Suprapubic skin (tissue), 4 donors: ENCODE data around the gene MTG2. TPM values are rescaled to one million over a fixed set of nuclear protein-coding genes. Genes with fewer than 3 reads are reported as not detected.

Experiments used
- DNase-seq, 2 donors: peaks; one replicate each; pipeline ENCODE4 v3.0.0-alpha.2; 2019; ENCODE audit warnings: low spot score in 2 of 2
- H3K27ac ChIP-seq: fragments of 200-600 bp; sonication (generic); one replicate; pipeline ENCODE4 v1.5.1; 2019
- H3K27me3 ChIP-seq: fragments of 200-600 bp; sonication (generic); one replicate; pipeline ENCODE4 v1.5.1; 2019
- H3K36me3 ChIP-seq: fragments of 200-600 bp; sonication (generic); one replicate; pipeline ENCODE4 v1.5.1; 2019
- H3K4me1 ChIP-seq: fragments of 200-600 bp; sonication (generic); one replicate; pipeline ENCODE4 v1.5.1; 2019
- H3K4me3 ChIP-seq: fragments of 200-600 bp; sonication (generic); one replicate; pipeline ENCODE4 v1.5.1; 2019; ENCODE audit warnings: mild to moderate bottlenecking
- H3K9me3 ChIP-seq: fragments of 200-600 bp; sonication (generic); one replicate; pipeline ENCODE4 v1.5.1; 2019
- EP300 ChIP-seq: sonication (generic); formaldehyde crosslinking; IDR thresholded peaks from one replicate; pipeline ENCODE4 v1.6.1; 2017; ENCODE audit warnings: antibody characterized with exemption
- POLR2A ChIP-seq, 2 donors: fragments of 450-650 bp; IDR thresholded peaks; one replicate each; pipeline ENCODE4 v1.6.1; 2017; ENCODE audit warnings: antibody characterized with exemption in 2 of 2, mild to moderate bottlenecking in 2 of 2, moderate library complexity in 2 of 2
- POLR2AphosphoS5 ChIP-seq, 3 donors: sonication (generic); formaldehyde crosslinking; IDR thresholded peaks; one replicate each; pipeline ENCODE4 v1.6.1; 2017; ENCODE audit warnings: antibody characterized with exemption in 3 of 3
- WGBS: methylation state at CpG from one replicate; pipeline ENCODE4 v1.1.5; 2018; 5-methylcytosine and 5-hydroxymethylcytosine counted together
- total RNA-seq, 4 donors: library from RNA; depleted of rRNA; stranded (reverse); fragments of >200 nt; gene quantifications; one replicate each; pipeline ENCODE4 v1.1.0, GENCODE V29; 2016
- TF ChIP-seq, protein P1 (sequence below), 2 donors: fragments of 200-600 bp in 1 of 2; fragments of 450-650 bp in 1 of 2; sonication (generic) in 1 of 2; IDR thresholded peaks; one replicate each; pipeline ENCODE4 v1.5.1; 2016 to 2019; ENCODE audit warnings: antibody characterized with exemption in 2 of 2, mild to moderate bottlenecking in 1 of 2, moderate library complexity in 1 of 2

Gene MTG2
- total RNA-seq, 4 donors from 2014 or later, result 19.1 to 43.0 (median 30.3) TPM

GRCh38 chr20:62225026-62225425, 42.2 kb downstream of the MTG2 start:
- no peak for TF ChIP-seq POLR2AphosphoS5 (IDR thresholded peaks at IDR 0.05)
- no peak overlapping the region for H3K4me3 ChIP-seq
- H3K27ac ChIP-seq, result no peak overlapping the region
- DNase-seq, result no peak
- WGBS, result 94% methylated on average over 8 of the region's 13 CpGs
- H3K27me3 ChIP-seq, result peaks cover 77% of the 10 kb centered on the region
- peaks cover 29% of the 10 kb centered on the region for H3K4me1 ChIP-seq
- H3K9me3 ChIP-seq, result no peaks in the 10 kb centered on the region
- H3K36me3 ChIP-seq, result no peaks in the 10 kb centered on the region

- no peaks in the 10 kb centered on the region for H3K36me3 ChIP-seq
- no peak for DNase-seq
- TF ChIP-seq POLR2AphosphoS5 (IDR thresholded peaks at IDR 0.05) (no peak), EP300 (no peak), POLR2A (IDR thresholded peaks at IDR 0.05) (no peak)
- TF ChIP-seq, protein P1, sequence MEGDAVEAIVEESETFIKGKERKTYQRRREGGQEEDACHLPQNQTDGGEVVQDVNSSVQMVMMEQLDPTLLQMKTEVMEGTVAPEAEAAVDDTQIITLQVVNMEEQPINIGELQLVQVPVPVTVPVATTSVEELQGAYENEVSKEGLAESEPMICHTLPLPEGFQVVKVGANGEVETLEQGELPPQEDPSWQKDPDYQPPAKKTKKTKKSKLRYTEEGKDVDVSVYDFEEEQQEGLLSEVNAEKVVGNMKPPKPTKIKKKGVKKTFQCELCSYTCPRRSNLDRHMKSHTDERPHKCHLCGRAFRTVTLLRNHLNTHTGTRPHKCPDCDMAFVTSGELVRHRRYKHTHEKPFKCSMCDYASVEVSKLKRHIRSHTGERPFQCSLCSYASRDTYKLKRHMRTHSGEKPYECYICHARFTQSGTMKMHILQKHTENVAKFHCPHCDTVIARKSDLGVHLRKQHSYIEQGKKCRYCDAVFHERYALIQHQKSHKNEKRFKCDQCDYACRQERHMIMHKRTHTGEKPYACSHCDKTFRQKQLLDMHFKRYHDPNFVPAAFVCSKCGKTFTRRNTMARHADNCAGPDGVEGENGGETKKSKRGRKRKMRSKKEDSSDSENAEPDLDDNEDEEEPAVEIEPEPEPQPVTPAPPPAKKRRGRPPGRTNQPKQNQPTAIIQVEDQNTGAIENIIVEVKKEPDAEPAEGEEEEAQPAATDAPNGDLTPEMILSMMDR (IDR thresholded peaks at IDR 0.05), result no peak
- no peak overlapping the region for H3K27ac ChIP-seq
- H3K9me3 ChIP-seq, result no peaks in the 10 kb centered on the region
- H3K27me3 ChIP-seq, result peaks cover 67% of the 10 kb centered on the region
- WGBS, result 87% methylated on average over 16 of the region's 17 CpGs
- H3K4me1 ChIP-seq, result peaks cover 21% of the 10 kb centered on the region
- no peak overlapping the region for H3K4me3 ChIP-seq
Measured at GRCh38 chr20:62225820-62226635, 43.2 kb downstream of the MTG2 start.

- WGBS, result 51% methylated on average over 17 of the region's 24 CpGs
- no peak overlapping the region for H3K4me3 ChIP-seq
- no peak for DNase-seq
- H3K36me3 ChIP-seq, result no peaks in the 10 kb centered on the region
- H3K9me3 ChIP-seq, result no peaks in the 10 kb centered on the region
- H3K27ac ChIP-seq, result no peak overlapping the region
- peaks cover 16% of the 10 kb centered on the region for H3K4me1 ChIP-seq
- TF ChIP-seq, protein P1 (IDR thresholded peaks at IDR 0.05), result no peak
- no peak for TF ChIP-seq POLR2A (IDR thresholded peaks at IDR 0.05)
- no peak for TF ChIP-seq POLR2AphosphoS5 (IDR thresholded peaks at IDR 0.05)
- TF ChIP-seq EP300, result no peak
- peaks cover 57% of the 10 kb centered on the region for H3K27me3 ChIP-seq
Measured at GRCh38 chr20:62226707-62227590, 44.1 kb downstream of the MTG2 start.

- H3K4me1 ChIP-seq, result peaks cover 19% of the 10 kb centered on the region
- TF ChIP-seq, protein P1 (IDR thresholded peaks at IDR 0.05), result no peak
- no peak for TF ChIP-seq POLR2A (IDR thresholded peaks at IDR 0.05)
- no peak for TF ChIP-seq EP300
- no peak for TF ChIP-seq POLR2AphosphoS5 (IDR thresholded peaks at IDR 0.05)
- no peaks in the 10 kb centered on the region for H3K36me3 ChIP-seq
- 35% methylated on average over 4 of the region's 10 CpGs for WGBS
- no peak for DNase-seq
- peaks cover 51% of the 10 kb centered on the region for H3K27me3 ChIP-seq
- H3K9me3 ChIP-seq, result no peaks in the 10 kb centered on the region
- no peak overlapping the region for H3K4me3 ChIP-seq
- no peak overlapping the region for H3K27ac ChIP-seq
Measured at GRCh38 chr20:62227591-62227976, 44.8 kb downstream of the MTG2 start.

- WGBS, result 26% methylated on average over 7 of the region's 37 CpGs
- H3K27me3 ChIP-seq, result peaks cover 44% of the 10 kb centered on the region
- H3K4me3 ChIP-seq, result no peak overlapping the region
Measured at GRCh38 chr20:62227977-62228958, 45.4 kb downstream of the MTG2 start.

More at GRCh38 chr20:62227977-62228958, 45.4 kb downstream of the MTG2 start:
- Histone ChIP-seq H3K4me1 (peaks cover 25% of the 10 kb centered on the region), H3K36me3 (no peaks in the 10 kb centered on the region), H3K27ac (no peak overlapping the region), H3K9me3 (no peaks in the 10 kb centered on the region)
- DNase-seq, result no peak
- TF ChIP-seq POLR2A (IDR thresholded peaks at IDR 0.05), result no peak
- TF ChIP-seq EP300, result no peak
- TF ChIP-seq, protein P1 (IDR thresholded peaks at IDR 0.05), result no peak
- no peak for TF ChIP-seq POLR2AphosphoS5 (IDR thresholded peaks at IDR 0.05)
